Upper lobe of left lung (tissue), 6 donors: ENCODE data around the gene LDLRAD3. TPM values are rescaled to one million over a fixed set of nuclear protein-coding genes. Genes with fewer than 3 reads are reported as not detected.
A peak's percentile ranks its signal among the peaks of the same experiment; 100 is the strongest.

Experiments
- ATAC-seq, 2 donors: fragments of 200-7000 bp; cut with Tn5 transposase; one replicate each; pipeline ENCODE4 v1.9.1; 2022; ENCODE audit warnings: mild to moderate bottlenecking in 2 of 2, moderate library complexity in 2 of 2; ENCODE audit not compliant: low FRiP score in 2 of 2
- DNase-seq, 2 donors: peaks; one replicate each; pipeline ENCODE4 v3.0.0-alpha.2; 2019 to 2020
- H3K27ac ChIP-seq, 4 donors: fragments of 200-600 bp; sonication (generic); one replicate each; pipeline ENCODE4 v1.5.1; 2016 to 2019
- H3K27me3 ChIP-seq, 4 donors: fragments of 200-600 bp; sonication (generic); one replicate each; pipeline ENCODE4 v1.5.1; 2017 to 2019
- H3K36me3 ChIP-seq, 4 donors: fragments of 200-600 bp; sonication (generic); one replicate each; pipeline ENCODE4 v1.5.1; 2016 to 2019
- H3K4me1 ChIP-seq, 4 donors: fragments of 200-600 bp; sonication (generic); one replicate each; pipeline ENCODE4 v1.5.1; 2018 to 2019
- H3K4me3 ChIP-seq, 4 donors: fragments of 200-600 bp; sonication (generic); one replicate each; pipeline ENCODE4 v1.5.1; 2017 to 2019; ENCODE audit warnings: mild to moderate bottlenecking in 2 of 4, moderate library complexity in 1 of 4
- H3K9me3 ChIP-seq, 4 donors: fragments of 200-600 bp; sonication (generic); one replicate each; pipeline ENCODE4 v1.5.1; 2018 to 2019
- EP300 ChIP-seq, 4 donors: sonication (generic); formaldehyde crosslinking; IDR thresholded peaks; one replicate each; pipeline ENCODE4 v1.5.1; 2017; ENCODE audit warnings: antibody characterized with exemption in 4 of 4, control low read depth in 2 of 4
- POLR2A ChIP-seq, 4 donors: fragments of 450-650 bp; IDR thresholded peaks; one replicate each; pipeline ENCODE4 v1.5.1; 2016 to 2017; ENCODE audit warnings: antibody characterized with exemption in 4 of 4, mild to moderate bottlenecking in 2 of 4
- POLR2AphosphoS5 ChIP-seq, 2 donors: sonication (generic); formaldehyde crosslinking; IDR thresholded peaks; one replicate each; pipeline ENCODE4 v1.5.1; 2017; ENCODE audit warnings: antibody characterized with exemption in 2 of 2
- WGBS, 2 donors: methylation state at CpG; one replicate each; pipeline ENCODE4 v1.1.5; 2017 to 2018; 5-methylcytosine and 5-hydroxymethylcytosine counted together
- total RNA-seq, 6 donors: library from RNA; depleted of rRNA in 4 of 6; stranded (reverse); fragments of >200 nt in 4 of 6; gene quantifications; one replicate each; pipeline versions ENCODE4 v1.1.0 to v1.2.1, GENCODE V29; 2016 to 2021
- TF ChIP-seq, protein P1 (sequence below), 6 experiments: fragments of 450-650 bp in 4 of 6; fragments of 200-600 bp in 2 of 6; sonication (generic) in 2 of 6; IDR thresholded peaks; one replicate each; pipeline ENCODE4 v1.5.1; 2016 to 2019; ENCODE audit warnings: antibody characterized with exemption in 6 of 6
- donor health status: DM: no; HTN: no; CAD: no; lungs with moderate emphysema.
- donor health status: DM: no; HTN: yes; CAD: no; lungs with severe emphysema.

The LDLRAD3 gene
- total RNA-seq, 6 donors from 2014 or later = 4.4 to 16.8 (median 7.4) TPM

DNA sequence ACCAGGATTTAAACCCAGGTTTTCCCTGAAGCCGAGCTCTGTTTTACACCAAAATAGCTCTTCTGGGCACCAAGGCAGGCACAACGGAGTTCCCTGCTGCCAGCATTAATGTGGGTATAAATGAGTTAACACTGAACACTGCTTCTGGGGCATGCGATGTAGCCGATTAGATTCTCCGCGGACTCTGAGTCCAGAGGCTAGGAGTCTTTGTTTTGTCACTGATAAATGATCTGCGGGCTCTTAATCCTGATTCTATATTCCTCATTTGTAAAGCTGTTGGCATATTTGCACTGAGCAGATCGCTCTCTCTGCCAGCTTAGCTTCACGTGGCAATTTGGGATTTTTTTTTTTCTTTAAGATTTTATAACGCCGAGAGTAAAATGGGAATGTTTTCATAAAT is 16.8 kb upstream of the LDLRAD3 start:
- H3K27me3 ChIP-seq = no peaks in the 10 kb centered on the region
- DNase-seq (no peak), ATAC-seq (no peak)
- H3K9me3 ChIP-seq = peaks cover 0 to 1% (median 0%) of the 10 kb centered on the region in 4 donors
- no peak overlapping the region for H3K27ac ChIP-seq
- WGBS, 2 donors = 35 to 50% methylated on average over 11 of the region's 11 CpGs
- no peak overlapping the region for H3K4me3 ChIP-seq
- TF ChIP-seq, protein P1, sequence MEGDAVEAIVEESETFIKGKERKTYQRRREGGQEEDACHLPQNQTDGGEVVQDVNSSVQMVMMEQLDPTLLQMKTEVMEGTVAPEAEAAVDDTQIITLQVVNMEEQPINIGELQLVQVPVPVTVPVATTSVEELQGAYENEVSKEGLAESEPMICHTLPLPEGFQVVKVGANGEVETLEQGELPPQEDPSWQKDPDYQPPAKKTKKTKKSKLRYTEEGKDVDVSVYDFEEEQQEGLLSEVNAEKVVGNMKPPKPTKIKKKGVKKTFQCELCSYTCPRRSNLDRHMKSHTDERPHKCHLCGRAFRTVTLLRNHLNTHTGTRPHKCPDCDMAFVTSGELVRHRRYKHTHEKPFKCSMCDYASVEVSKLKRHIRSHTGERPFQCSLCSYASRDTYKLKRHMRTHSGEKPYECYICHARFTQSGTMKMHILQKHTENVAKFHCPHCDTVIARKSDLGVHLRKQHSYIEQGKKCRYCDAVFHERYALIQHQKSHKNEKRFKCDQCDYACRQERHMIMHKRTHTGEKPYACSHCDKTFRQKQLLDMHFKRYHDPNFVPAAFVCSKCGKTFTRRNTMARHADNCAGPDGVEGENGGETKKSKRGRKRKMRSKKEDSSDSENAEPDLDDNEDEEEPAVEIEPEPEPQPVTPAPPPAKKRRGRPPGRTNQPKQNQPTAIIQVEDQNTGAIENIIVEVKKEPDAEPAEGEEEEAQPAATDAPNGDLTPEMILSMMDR (IDR thresholded peaks at IDR 0.05) = no peak
- TF ChIP-seq POLR2A (IDR thresholded peaks at IDR 0.05) (no peak), EP300 (IDR thresholded peaks at IDR 0.05) (no peak), POLR2AphosphoS5 (IDR thresholded peaks at IDR 0.05) (no peak)
- H3K4me1 ChIP-seq = peaks cover 8 to 11% (median 9%) of the 10 kb centered on the region in 4 donors
- no peaks in the 10 kb centered on the region for H3K36me3 ChIP-seq

DNA sequence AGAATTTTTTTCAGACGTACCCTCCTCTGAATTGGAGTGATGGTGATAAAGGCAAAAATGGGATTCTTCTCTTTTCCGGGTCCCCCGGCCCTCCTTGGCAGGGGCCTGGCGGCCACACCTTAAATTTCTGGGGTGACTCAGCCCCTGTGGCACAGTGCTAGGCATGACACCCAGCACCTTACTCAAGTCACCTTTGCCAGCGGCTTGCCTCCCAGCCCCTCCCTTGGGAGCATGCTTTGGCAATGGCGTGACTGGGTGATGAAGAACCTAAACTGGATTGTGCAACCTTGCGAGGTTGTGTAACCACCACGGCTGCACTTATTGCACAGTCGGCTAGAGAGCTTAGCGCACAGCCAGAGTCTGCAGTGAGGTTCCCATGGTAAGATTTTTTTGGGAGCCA is 16.2 kb upstream of the LDLRAD3 start:
- peak overlapping the region in 1 of 4 donors; percentile 21 for H3K27ac ChIP-seq
- TF ChIP-seq, protein P1 (IDR thresholded peaks at IDR 0.05) = no peak
- peak in 1 of 4 donors; percentile 68 for TF ChIP-seq EP300 (IDR thresholded peaks at IDR 0.05)
- TF ChIP-seq POLR2AphosphoS5 (IDR thresholded peaks at IDR 0.05) = peak; percentile 78 to 82
- H3K9me3 ChIP-seq = peaks cover 0 to 4% (median 0%) of the 10 kb centered on the region in 4 donors
- H3K4me3 ChIP-seq = no peak overlapping the region
- peak; percentile 77 to 89 for ATAC-seq
- peaks cover 8 to 11% (median 9%) of the 10 kb centered on the region in 4 donors for H3K4me1 ChIP-seq
- no peaks in the 10 kb centered on the region for H3K27me3 ChIP-seq
- WGBS, 2 donors = 36 to 49% methylated on average over 10 of the region's 10 CpGs
- DNase-seq = peak; percentile 27 to 94
- no peaks in the 10 kb centered on the region for H3K36me3 ChIP-seq

DNA sequence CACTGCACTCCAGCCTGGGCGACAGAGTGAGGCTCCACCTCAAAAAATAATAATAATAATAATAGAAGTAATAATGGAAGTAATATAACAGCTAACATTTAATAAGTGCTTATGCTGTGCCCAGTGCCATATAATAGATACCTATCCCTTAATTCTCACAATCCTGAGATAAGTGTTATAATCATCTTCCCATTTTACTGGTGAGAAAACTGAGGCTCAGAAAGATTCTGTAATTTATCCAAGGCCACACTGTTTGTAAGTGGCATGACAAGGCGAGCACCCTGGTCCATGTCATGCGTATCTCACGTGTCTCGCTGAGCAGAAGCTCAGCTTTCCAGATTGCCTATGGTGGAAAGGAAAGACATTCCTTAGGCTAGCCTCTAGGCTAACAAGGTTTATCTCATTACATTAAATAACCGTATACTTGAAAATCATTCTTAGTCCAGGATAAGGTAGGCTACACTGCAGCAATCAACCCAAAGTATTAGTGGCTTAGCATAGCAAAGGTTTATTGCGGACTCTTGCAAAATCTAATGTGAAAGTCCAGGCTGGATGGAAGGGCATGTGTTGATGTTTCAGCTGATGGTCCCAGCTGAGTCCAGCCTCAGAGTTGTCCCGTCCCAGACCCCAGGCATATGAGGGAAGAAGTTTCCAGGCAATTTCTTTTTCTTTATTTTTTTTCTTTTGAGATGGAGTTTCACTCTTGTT is 15.0 kb upstream of the LDLRAD3 start:
- Histone ChIP-seq H3K36me3 (no peaks in the 10 kb centered on the region), H3K4me3 (no peak overlapping the region), H3K27me3 (no peaks in the 10 kb centered on the region), H3K27ac (no peak overlapping the region), H3K4me1 (peaks cover 8 to 11% (median 9%) of the 10 kb centered on the region in 4 donors), H3K9me3 (peaks cover 0 to 4% (median 0%) of the 10 kb centered on the region in 4 donors)
- DNase-seq = no peak
- 95 to 97% methylated on average over 8 of the region's 8 CpGs for WGBS, 2 donors
- TF ChIP-seq POLR2AphosphoS5 (IDR thresholded peaks at IDR 0.05) = no peak
- TF ChIP-seq POLR2A (IDR thresholded peaks at IDR 0.05) = no peak
- TF ChIP-seq EP300 (IDR thresholded peaks at IDR 0.05) = no peak
- TF ChIP-seq, protein P1 (IDR thresholded peaks at IDR 0.05) = no peak
- no peak for ATAC-seq

DNA sequence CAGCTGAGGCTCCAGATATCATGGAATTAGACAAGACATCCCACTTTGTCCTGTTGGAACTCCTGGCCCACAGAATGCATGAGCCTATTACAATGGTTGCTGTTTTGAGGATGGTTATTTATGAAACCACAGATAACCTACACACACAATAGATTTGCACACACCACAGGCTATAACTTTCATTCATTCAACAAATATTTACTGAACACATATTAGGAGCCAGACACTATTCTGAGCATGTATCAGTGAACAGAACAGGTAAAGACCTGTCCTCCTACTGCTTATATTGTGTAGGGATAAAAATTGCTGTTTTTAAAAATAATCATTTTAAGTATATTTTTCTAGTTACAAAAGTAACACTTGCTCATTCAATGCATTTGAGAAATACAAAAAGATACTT is 13.4 kb upstream of the LDLRAD3 start:
- no peak for ATAC-seq
- TF ChIP-seq EP300 (IDR thresholded peaks at IDR 0.05) (no peak), POLR2A (IDR thresholded peaks at IDR 0.05) (no peak), POLR2AphosphoS5 (IDR thresholded peaks at IDR 0.05) (no peak)
- TF ChIP-seq, protein P1 (IDR thresholded peaks at IDR 0.05) = no peak
- H3K9me3 ChIP-seq = peaks cover 0 to 4% (median 0%) of the 10 kb centered on the region in 4 donors
- H3K4me3 ChIP-seq = no peak overlapping the region
- H3K36me3 ChIP-seq = no peaks in the 10 kb centered on the region
- H3K27me3 ChIP-seq = no peaks in the 10 kb centered on the region
- peaks cover 8 to 11% (median 9%) of the 10 kb centered on the region in 4 donors for H3K4me1 ChIP-seq
- no peak overlapping the region for H3K27ac ChIP-seq
- no peak for DNase-seq

DNA sequence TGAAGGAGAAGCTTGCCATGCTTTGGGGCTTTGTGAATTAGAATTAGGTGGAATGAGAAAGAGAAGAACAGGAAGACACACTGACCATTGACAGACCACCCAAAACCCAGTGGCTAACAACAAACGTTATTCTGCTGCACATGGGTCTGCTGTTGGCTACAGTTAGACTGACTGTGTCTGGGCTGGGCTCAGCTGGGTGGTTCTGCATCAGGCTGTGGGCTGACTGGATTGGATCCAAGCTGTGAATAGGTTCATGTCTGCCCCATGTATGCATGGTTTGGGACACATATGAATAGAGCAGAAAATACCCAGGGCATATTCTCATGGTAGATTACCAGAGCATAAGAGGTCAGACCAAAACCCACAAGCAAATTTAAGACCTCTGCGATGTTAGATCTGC is 11.7 kb upstream of the LDLRAD3 start:
- WGBS, 2 donors = 77 to 79% methylated on average over 2 of the region's 2 CpGs

More for the DNA sequence above, 11.7 kb upstream of the LDLRAD3 start:
- peak overlapping the region in 3 of 4 donors; percentile 33 to 48 (median 37) for H3K27ac ChIP-seq
- peaks cover 8 to 11% (median 9%) of the 10 kb centered on the region in 4 donors for H3K4me1 ChIP-seq
- no peaks in the 10 kb centered on the region for H3K36me3 ChIP-seq
- H3K27me3 ChIP-seq = no peaks in the 10 kb centered on the region
- H3K9me3 ChIP-seq = peaks cover 0 to 4% (median 0%) of the 10 kb centered on the region in 4 donors
- ATAC-seq (no peak), DNase-seq (no peak)
- TF ChIP-seq, protein P1 (IDR thresholded peaks at IDR 0.05) = no peak
- no peak for TF ChIP-seq POLR2AphosphoS5 (IDR thresholded peaks at IDR 0.05)
- TF ChIP-seq EP300 (IDR thresholded peaks at IDR 0.05) = no peak
- no peak for TF ChIP-seq POLR2A (IDR thresholded peaks at IDR 0.05)
- no peak overlapping the region for H3K4me3 ChIP-seq
